Amygdala (tissue), 56 donors: ENCODE results near the gene GABBR2.
"Not testable (repeated sequence)": the region's sequence is repeated elsewhere in the genome, so short reads cannot be mapped to it uniquely, and the experiment has no call there.

Source experiments
- DNase-seq, 56 donors: peaks; one replicate each; lab custom pipeline; 2025; lab: John Stamatoyannopoulos, UW

The GABBR2 gene

GRCh38 chr9:98495530-98495929 lies 213.2 kb downstream of the GABBR2 start:
- no peak for DNase-seq

- no peak for DNase-seq
Observed at GRCh38 chr9:98494852-98495251, 213.9 kb downstream of the GABBR2 start.

DNA sequence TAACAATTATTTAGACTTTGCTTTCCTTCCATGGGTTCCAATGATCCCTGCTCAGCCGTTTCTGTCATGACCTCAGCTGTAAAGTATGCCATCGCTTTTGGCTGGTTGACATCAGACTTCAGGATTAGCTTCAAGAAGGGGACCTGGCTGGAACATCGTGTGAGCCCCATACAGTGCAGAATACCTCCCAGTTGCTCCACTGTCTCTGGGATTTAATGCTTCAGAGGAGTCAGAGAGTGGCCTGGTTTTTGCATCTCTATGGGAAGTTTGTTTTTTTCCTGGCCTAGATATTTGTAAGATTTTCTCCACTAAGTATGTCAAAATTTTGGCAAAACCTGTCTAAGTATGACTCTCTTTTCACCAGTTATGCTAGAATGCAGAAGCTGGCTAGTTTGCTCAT lies 216.9 kb downstream of the GABBR2 start:
- no peak for DNase-seq

GRCh38 chr9:98491231-98491651 lies 217.5 kb downstream of the GABBR2 start:
- DNase-seq: no peak

- no peak for DNase-seq
Observed at GRCh38 chr9:98488571-98489312, 220.0 kb downstream of the GABBR2 start.

DNA sequence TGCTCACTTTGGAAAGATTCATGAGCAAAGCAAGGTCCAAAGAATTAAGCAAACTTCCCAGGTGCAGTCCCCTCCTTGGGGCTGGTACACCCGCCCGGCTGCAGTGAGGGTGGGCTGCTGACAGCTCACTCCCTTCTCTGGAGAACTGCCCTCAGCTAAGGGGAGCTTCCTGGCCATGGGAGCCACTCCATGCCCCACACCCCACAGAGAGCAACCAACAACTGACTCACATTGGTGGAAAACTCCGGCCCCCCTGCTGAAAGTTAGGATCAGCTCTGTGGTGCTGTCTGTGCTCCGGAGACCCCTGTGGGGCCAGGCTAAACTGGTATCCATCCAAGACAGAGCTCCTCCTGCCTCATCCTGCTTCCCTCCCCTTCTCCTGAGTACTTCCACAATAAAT lies 223.0 kb downstream of the GABBR2 start:
- DNase-seq: no peak

GRCh38 chr9:98484162-98484561 lies 224.6 kb downstream of the GABBR2 start:
- DNase-seq: no peak

DNA sequence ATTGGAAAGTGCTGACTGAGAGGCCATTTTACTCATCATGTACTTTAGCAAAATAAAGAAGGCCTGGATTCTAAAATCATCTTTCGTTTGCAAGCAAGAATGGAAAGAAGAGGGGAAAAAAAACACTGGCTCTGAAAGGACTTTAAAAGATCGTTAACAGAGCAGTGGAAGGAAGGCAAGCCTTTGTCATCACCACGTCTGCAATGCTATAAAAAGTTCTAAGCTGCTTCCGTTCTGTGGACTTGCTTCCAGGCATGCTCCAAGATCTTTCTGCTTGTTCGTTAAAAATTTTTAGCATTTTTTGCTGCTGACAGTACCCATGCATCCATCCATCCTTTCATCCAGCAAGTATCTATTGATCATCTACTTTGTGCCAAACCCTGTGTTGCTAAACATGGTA lies 226.5 kb downstream of the GABBR2 start:
- DNase-seq: no peak

- no peak for DNase-seq
Observed at GRCh38 chr9:98481676-98482075, 227.1 kb downstream of the GABBR2 start.

DNA sequence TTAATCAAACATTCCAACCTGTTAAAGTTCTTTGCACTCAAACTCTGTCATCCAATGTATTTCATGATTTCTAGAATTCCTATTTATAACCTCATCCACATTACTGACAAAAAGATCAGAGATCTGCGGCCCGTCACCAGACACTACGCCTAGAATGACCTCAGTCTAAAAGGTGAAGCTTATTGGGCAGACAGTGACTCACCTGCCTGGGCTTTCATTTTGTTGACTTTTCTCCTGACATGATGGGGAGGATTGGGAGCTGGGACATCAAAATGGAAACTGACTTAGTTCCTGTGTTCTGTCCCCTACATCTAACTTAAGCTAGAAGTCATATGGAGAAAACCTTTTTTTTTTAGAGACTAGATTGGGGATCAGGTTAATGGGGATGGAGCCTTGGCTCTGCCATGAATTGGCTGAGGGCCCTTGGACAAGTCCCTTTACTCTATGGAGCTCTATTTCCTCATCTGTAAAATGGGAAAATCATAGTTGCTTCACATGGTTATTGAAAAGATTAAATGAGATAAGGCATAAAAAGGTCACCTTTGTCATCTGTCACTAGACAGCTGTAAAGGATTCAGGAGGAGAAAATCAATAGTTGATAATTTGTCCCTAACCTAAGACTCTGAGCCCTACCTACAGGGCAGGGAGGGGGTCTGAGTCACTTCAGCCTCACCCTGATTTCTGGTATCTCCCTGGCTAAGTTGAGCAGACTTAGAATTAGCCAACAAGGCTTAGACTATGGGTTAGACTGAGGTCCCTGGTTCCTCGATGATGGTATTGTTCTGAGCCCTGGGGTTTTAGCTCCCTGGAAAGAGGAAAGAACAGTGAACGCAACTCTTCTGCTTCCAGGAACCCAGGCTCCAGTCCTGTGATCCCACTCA lies 228.5 kb downstream of the GABBR2 start:
- no peak for DNase-seq

- no peak for DNase-seq
Observed at GRCh38 chr9:98479449-98479848, 229.3 kb downstream of the GABBR2 start.

DNA sequence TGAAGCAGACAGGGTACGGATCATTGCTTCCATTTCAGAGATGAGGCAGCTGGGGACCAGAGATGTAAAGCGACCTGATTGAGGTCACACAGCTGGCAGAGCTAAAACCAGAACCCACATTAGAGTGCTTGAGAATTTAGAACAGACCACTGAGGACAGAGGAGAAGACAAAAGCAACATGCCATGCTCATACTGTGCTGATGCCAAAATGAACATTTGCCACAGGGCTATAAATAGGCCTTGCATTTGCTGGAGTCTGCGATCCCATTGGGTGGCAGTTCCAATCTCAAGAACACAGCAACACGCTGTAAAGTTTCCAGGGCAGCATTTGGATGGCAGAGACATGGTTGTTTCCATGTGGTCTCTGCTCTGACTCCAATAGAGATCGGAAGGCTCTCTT lies 230.9 kb downstream of the GABBR2 start:
- peak in 12 of 56 donors; percentile 6 to 53 (median 22) for DNase-seq

GRCh38 chr9:98472216-98472615 lies 236.5 kb downstream of the GABBR2 start:
- no peak for DNase-seq

DNA sequence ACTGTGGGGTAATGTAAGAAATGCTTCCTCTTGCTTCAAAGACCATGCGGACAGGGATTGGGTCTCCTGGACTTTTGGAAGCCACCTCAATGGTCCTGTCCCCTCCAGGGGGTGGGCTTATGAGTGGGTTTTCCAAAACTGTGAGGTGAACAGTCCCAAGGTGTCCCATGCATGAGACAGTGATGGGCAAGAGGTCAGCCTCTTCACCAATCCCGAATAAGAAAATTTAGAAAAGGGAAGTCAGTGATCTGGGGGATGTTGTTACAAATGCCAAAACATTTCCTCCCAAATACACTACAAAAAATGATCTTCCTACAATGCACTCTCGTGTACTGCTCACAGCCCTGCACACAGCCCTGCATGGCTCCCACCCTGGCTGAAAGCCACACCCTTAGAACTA lies 237.6 kb downstream of the GABBR2 start:
- no peak for DNase-seq

GRCh38 chr9:98468567-98469239 lies 240.0 kb downstream of the GABBR2 start:
- DNase-seq: no peak

GRCh38 chr9:98465799-98466198 lies 242.9 kb downstream of the GABBR2 start:
- DNase-seq: no peak

GRCh38 chr9:98464156-98464690 lies 244.5 kb downstream of the GABBR2 start:
- not testable (repeated sequence) for DNase-seq

DNA sequence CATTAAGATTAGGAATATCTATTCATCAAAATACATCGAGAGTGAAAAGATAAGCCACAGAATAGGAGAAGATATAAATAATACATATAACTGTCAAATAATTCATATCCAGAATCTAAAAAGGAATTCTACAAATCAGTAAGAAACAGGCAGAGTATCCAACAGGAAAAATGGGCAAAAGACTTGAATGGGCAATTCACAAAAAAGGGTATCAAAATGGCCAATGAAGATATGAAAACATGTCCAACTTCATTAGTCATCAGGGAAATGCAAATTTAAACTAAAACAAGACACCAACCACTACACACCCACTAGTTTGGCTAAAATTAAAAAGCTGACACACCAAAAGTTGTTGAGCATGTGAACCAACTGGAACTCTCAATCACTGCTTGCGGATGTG lies 246.4 kb downstream of the GABBR2 start:
- DNase-seq: no peak

DNA sequence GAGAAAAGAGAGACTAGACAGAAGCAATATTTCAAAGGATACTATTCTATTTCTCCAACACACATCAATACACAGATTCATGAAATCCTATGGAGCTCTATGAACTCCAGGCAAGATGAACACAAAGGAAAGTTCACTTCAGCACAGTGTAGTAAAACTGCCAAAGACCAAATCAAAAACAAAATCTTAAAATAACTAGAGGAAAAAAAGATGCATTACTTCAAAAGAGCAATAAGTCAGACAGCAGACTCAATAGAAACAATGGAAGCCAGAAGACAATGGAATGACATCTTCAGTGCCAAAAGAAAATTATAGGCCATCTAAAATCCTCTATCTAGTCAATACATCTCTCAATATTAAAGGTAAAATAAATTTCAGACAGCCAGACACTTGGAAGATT lies 248.0 kb downstream of the GABBR2 start:
- DNase-seq: no peak

DNA sequence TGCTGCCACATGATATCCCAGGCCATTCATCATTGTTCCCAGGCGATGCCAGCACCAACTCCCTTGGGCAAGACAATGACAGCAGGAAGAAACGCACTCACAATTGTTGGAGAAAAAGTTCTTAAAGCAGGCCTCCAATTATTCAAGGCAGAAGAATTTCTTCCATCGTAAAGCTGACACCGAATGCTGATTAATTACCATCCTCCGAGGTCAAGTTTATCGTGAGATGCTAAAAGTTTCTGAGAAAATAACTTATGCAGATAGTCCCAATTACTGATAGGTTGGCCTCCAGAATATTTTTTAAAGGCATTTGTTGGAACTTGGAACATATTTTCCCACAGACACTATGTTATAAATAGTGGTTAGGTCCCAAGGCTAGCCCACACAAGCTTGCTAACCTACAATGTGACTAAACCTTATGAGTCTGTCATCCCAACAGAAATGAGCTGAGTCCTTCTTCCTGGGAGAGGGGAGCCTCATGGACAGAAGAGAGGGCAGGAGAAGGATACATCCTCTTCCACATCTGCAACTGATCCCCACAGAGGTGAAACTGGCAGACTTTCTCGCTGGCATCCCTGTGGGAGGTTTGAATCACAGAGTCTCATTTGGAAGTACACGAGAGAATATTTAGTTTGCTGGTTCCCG lies 250.9 kb downstream of the GABBR2 start:
- no peak for DNase-seq
